HG02759 (cell line): ENCODE measurements around the gene TBC1D13.
"Not testable (repeated sequence)": the region's sequence is repeated elsewhere in the genome, so short reads cannot be mapped to it uniquely, and the experiment has no call there.

Source experiments
- ATAC-seq: cut with Tn5 transposase; IDR thresholded peaks from one replicate; pipeline ENCODE4 v1.9.1; 2021; ENCODE audit warnings: mild to moderate bottlenecking, moderate library complexity; ENCODE audit not compliant: unreplicated experiment

Gene TBC1D13

DNA sequence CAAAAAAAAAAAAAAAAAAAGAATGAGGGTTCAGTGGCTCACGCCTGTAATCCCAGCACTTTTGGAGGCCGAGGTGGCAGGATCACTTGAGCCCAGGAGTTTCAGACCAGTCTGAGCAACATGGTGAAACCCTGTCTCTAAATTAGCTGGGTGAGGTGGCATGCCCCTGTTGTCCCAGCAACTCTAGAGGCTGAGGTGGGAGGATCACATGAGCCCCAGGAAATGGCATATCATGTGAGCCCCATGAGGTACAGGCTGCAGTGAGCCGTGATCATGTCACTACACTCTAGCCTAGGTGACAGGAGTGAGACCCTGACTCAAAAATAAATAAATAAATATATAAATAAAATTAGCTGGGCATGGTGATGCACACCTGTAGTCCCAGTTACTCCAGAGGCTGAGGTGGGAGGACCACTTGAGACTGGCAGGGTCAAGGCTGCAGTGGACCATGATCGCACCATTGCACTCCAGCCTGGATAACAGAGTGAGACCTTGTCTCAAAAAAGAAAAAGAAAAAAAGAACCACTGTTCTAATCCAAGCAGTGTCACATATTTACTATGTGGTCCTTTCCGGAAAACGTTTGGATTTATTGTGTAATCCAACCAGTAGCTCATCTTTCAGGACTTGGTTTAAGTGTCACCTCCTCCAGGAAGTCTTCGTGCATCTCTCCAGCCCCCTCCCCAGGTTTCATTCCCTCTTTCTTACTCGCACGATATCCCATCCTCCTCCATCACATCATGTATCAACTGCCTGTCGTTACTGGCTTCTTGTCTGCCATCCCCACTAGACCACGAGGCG, 54.8 kb downstream of the TBC1D13 start:
- ATAC-seq, result no peak

DNA sequence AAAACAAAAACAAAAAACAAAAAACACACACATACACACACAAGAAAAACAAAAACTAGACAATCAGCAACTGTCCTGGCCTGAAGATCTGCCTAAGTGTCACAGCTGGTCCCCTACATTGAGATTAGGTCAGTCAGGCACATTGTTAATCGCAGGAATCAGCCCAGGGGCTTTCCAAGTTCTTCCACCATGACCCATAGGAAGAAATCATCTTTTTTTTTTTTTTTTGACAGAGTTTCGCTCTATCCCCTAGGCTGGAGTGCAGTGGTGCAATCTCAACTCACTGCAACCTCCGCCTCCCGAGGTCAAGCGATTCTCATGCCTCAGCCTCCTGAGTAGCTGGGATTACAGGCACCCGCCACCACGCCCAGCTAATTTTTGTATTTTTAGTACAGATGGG, 56.1 kb downstream of the TBC1D13 start:
- not testable (repeated sequence) for ATAC-seq

- ATAC-seq, result no peak
Observed at GRCh38 chr9:128845186-128845931, 58.3 kb downstream of the TBC1D13 start.

DNA sequence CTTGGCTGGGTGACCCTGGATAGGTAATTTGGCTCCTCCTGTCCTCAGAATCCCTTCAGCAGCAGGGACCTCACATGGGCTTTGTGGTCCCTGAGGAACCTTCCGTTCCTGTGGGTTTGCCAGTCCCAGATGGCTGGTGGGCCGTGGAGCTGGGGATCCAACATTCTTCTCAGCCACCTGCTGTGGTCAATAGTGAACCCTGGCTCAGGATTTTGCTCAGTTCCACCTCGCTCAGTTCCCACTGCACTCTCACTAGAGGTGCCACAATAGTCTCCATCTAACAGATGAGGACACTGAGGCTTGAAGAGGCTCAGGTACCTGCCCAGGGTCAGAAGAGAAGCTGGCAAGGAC, 59.6 kb downstream of the TBC1D13 start:
- ATAC-seq, result no peak

DNA sequence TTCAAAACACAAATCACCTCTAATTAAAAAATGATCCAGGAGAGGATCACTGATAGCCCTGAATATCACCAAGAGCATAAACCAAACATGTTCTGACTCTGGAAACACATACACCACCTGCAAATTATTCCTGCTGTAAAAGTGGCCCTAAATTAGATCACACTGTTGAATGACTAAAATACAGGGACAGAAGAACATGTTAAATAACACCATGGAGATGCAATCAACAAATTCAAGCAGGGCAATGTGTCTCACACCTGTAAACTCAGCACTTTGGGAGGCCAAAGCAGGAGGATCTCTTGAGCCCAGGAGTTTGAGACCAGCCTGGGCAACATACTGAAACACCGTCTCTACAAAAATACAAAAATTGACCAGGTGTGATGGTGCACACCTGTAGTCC, 60.8 kb downstream of the TBC1D13 start:
- no peak for ATAC-seq

DNA sequence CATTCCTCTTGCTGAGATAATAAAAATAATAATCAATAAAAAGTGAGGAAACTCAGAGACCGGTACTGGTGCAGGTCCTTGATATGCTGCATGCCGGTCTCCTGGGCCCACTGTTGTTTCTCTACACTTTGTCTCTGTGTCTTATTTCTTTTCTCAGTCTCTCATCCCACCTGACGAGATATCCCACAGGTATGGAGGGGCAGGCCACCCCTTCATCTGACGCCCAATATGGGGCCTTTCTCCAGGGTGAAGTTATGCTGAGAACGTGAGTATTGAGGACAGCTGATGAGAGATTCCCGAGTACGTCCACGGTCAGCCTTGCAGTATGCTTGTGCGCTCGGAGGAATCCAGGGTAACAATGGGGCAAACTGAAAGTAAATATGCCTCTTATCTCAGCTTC, 64.0 kb downstream of the TBC1D13 start:
- not testable (repeated sequence) for ATAC-seq

GRCh38 chr9:128851779-128852600, 64.9 kb downstream of the TBC1D13 start:
- not testable (repeated sequence) for ATAC-seq

DNA sequence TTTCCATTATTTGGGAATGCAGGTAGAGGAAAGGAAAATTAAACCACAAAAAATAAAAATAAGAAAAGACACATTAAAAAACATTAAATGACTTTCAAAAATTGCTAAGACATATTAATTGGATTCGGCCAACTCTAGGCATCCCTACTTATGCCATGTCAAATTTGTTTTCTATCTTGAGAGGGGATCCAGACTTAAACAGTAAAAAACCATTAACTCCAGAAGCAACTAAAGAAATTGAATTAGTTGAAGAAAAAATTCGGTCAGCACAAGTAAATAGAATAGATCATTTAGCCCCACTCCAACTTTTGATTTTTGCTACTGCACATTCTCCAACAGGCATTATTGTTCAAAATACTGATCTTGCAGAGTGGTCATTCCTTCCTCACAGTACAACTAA, 65.6 kb downstream of the TBC1D13 start:
- ATAC-seq, result not testable (repeated sequence)

DNA sequence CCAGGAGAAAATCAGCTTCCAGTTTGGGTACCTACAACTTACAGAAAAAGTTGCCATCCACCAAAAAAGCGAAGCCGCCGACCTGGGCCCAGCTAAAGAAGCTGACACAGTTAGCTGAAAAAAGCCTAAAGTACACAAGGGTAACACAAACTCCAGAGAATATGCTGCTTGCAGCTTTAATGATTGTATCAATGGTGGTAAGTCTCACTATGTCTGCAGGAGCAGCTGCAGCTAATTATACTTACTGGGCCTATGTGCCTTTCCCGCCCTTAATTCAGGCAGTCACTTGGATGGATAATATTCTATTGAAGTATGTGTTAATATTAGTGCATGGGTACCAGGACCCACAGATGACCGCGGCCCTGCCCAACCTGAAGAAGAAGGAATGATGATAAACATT, 67.4 kb downstream of the TBC1D13 start:
- not testable (repeated sequence) for ATAC-seq

GRCh38 chr9:128858476-128858875, 71.4 kb downstream of the TBC1D13 start:
- ATAC-seq, result not testable (repeated sequence)
